ENCODE measurements around the gene CST11. TPM values are rescaled to one million over a fixed set of nuclear protein-coding genes. Genes with fewer than 3 reads are reported as not detected.

The CST11 gene
- total and polyA plus RNA-seq, 2 donors (not counting 3 experiments of a cell fraction or from before 2014, with no cell fraction given) = not detected

- TF ChIP-seq EZH2 (IDR thresholded peaks at IDR 0.05; ENCODE audit: borderline replicate concordance, low read depth, low read length, severe bottlenecking) (no peak), FOS (IDR thresholded peaks at IDR 0.05; ENCODE audit: borderline replicate concordance, insufficient read depth, low read length) (no peak), POLR2A (IDR thresholded peaks at IDR 0.05; ENCODE audit: low read depth, low read length) (no peak), MAX (IDR thresholded peaks at IDR 0.05; ENCODE audit: insufficient read depth, insufficient read length) (no peak), JUN (IDR thresholded peaks at IDR 0.05; ENCODE audit: borderline replicate concordance, insufficient read depth, insufficient read length, low read depth) (no peak), POLR2AphosphoS5 (IDR thresholded peaks at IDR 0.05; ENCODE audit: insufficient read depth, low read depth, low read length) (no peak), MYC (IDR thresholded peaks at IDR 0.05; ENCODE audit: low read depth, low read length) (no peak), GATA2 (IDR thresholded peaks at IDR 0.05; ENCODE audit: insufficient read depth, insufficient read length, low read depth, low read length) (no peak)
- TF ChIP-seq, protein P1, sequence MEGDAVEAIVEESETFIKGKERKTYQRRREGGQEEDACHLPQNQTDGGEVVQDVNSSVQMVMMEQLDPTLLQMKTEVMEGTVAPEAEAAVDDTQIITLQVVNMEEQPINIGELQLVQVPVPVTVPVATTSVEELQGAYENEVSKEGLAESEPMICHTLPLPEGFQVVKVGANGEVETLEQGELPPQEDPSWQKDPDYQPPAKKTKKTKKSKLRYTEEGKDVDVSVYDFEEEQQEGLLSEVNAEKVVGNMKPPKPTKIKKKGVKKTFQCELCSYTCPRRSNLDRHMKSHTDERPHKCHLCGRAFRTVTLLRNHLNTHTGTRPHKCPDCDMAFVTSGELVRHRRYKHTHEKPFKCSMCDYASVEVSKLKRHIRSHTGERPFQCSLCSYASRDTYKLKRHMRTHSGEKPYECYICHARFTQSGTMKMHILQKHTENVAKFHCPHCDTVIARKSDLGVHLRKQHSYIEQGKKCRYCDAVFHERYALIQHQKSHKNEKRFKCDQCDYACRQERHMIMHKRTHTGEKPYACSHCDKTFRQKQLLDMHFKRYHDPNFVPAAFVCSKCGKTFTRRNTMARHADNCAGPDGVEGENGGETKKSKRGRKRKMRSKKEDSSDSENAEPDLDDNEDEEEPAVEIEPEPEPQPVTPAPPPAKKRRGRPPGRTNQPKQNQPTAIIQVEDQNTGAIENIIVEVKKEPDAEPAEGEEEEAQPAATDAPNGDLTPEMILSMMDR (IDR thresholded peaks at IDR 0.05; ENCODE audit: extremely low read depth in 1 of 2, insufficient read depth in 1 of 2, low read depth in 1 of 2, low read length in 2 of 2) = no peak
- intact Hi-C loops (cut with micrococcal nuclease) = no loop called here
- no peak overlapping the region for H2AFZ ChIP-seq (ENCODE audit: low read depth, low read length)
- POLR2A ChIA-PET = no interaction called here
- no peak overlapping the region for H3K27ac ChIP-seq (ENCODE audit: insufficient read depth, low read depth, low read length)
- dilution Hi-C loops (cut with MboI; ENCODE audit: extremely low pct_ligation_motif_present, low sequenced_read_pairs) = no loop called here
- H3K4me2 ChIP-seq (ENCODE audit: insufficient read depth, low read length) = no peak overlapping the region
- H3K9me1 ChIP-seq (replicated peaks; ENCODE audit: control insufficient read depth, extremely low read depth, insufficient read depth, low read length) = no peaks in the 10 kb centered on the region
- no peaks in the 10 kb centered on the region for H4K20me1 ChIP-seq (replicated peaks; ENCODE audit: control insufficient read depth, extremely low read depth, insufficient read depth, low read length)
- no peak for DNase-seq (ENCODE audit: low read depth, low spot score)
- H3K79me2 ChIP-seq (ENCODE audit: control insufficient read depth, insufficient read depth, low read length) = no peaks in the 10 kb centered on the region
- no peaks in the 10 kb centered on the region for H3K36me3 ChIP-seq (ENCODE audit: control insufficient read depth in 2 of 2, extremely low read depth in 1 of 2, insufficient read depth in 2 of 2, low read length in 2 of 2)
- no peaks in the 10 kb centered on the region for H3K27me3 ChIP-seq (ENCODE audit: control insufficient read depth in 2 of 2, insufficient read depth in 2 of 2, low read length in 2 of 2)
- H3K9me3 ChIP-seq (replicated peaks; ENCODE audit: control insufficient read depth, insufficient read depth, low read length) = no peaks in the 10 kb centered on the region
- no peak overlapping the region for H3K4me3 ChIP-seq (replicated peaks in 1 of 3; ENCODE audit: insufficient read depth in 1 of 3, low read depth in 1 of 3, low read length in 3 of 3)
- no peak overlapping the region for H3K9ac ChIP-seq (replicated peaks; ENCODE audit: extremely low read depth, insufficient read depth, low read length)
- BruUV-seq (replicated peaks) = no TSS peak
- no peaks in the 10 kb centered on the region for H3K4me1 ChIP-seq (ENCODE audit: control insufficient read depth, extremely low read depth, insufficient read depth, low read length)
- no peak for FAIRE-seq
- CTCF ChIA-PET = interaction anchor here (1.7 kb wide), 1 partner anchor 8 kb away, joined by 3 read pairs; no protein-coding TSS in a partner anchor
Observed at GRCh38 chr20:23493172-23493772, 40.6 kb upstream of the CST11 start.
